PC-3 (cell line): ENCODE data around the gene PRELID1. TPM values are rescaled to one million over a fixed set of nuclear protein-coding genes. Genes with fewer than 3 reads are reported as not detected.

ENCODE experiments used
- ATAC-seq: fragments of 200-7000 bp; cut with Tn5 transposase; 2 replicates; pipeline ENCODE4 v1.9.1; 2020; ENCODE audit warnings: mild to moderate bottlenecking, moderate library complexity
- BruUV-seq: library from RNA; stranded (reverse); fragments of 400-500 nt; replicated peaks from 2 replicates; lab custom pipeline; 2021; lab: Mats Ljungman, UMichigan
- CTCF ChIA-PET: fragments of 300-600 bp; sonication (Branson Sonifier 250); formaldehyde crosslinking; loops from one replicate; lab custom pipeline; 2022; ENCODE audit warnings: antibody characterized with exemption; lab: Charles Lee
- POLR2A ChIA-PET: fragments of 300-600 bp; sonication (Branson Sonifier 250); formaldehyde crosslinking; loops from one replicate; lab custom pipeline; 2022; ENCODE audit warnings: antibody characterized with exemption; ENCODE audit not compliant: unreplicated experiment; lab: Charles Lee
- DNase-seq: peaks from one replicate; pipeline ENCODE4 v3.0.0-alpha.2; 2015
- H2AFZ ChIP-seq: fragments of 300-600 bp; sonication (generic); 2 replicates; pipeline ENCODE4 v1.6.0; 2016; ENCODE audit warnings: antibody characterized with exemption, low read length
- H3F3A ChIP-seq: fragments of 300-600 bp; sonication (generic); one replicate; pipeline ENCODE4 v1.6.0; 2017; ENCODE audit warnings: antibody characterized with exemption, low read length, control low read depth, mild to moderate bottlenecking; ENCODE audit not compliant: unreplicated experiment
- H3K27ac ChIP-seq: fragments of 300-600 bp; sonication (generic); 2 replicates; pipeline ENCODE4 v1.5.1; 2016; ENCODE audit warnings: mild to moderate bottlenecking, low read length
- H3K27me3 ChIP-seq: fragments of 300-600 bp; sonication (generic); 2 replicates; pipeline ENCODE4 v1.6.1; 2016; ENCODE audit warnings: low read length, mixed read lengths
- H3K36me3 ChIP-seq: fragments of 300-600 bp; sonication (generic); 2 replicates; pipeline ENCODE4 v1.6.1; 2016; ENCODE audit warnings: low read depth, mixed run types, low read length, mixed read lengths
- H3K4me1 ChIP-seq: fragments of 300-600 bp; sonication (generic); 2 replicates; pipeline ENCODE4 v1.5.1; 2016; ENCODE audit warnings: low read length; ENCODE audit not compliant: insufficient read depth
- H3K4me2 ChIP-seq: fragments of 300-600 bp; sonication (generic); 2 replicates; pipeline ENCODE4 v1.6.0; 2016; ENCODE audit warnings: low read length
- H3K4me3 ChIP-seq: fragments of 300-600 bp; sonication (generic); 2 replicates; pipeline ENCODE4 v1.5.1; 2016; ENCODE audit warnings: mild to moderate bottlenecking, low read length, mixed read lengths
- H3K79me2 ChIP-seq: fragments of 300-600 bp; sonication (generic); 2 replicates; pipeline ENCODE4 v1.6.1; 2017; ENCODE audit warnings: low read length, mixed read lengths
- H3K9ac ChIP-seq: fragments of 300-600 bp; sonication (generic); 2 replicates; pipeline ENCODE4 v1.6.0; 2016; ENCODE audit warnings: mild to moderate bottlenecking, low read length
- H3K9me2 ChIP-seq: fragments of 300-600 bp; sonication (generic); replicated peaks from 2 replicates; pipeline ENCODE4 v1.6.1; 2016; ENCODE audit warnings: mixed run types, low read length, mixed read lengths
- H3K9me3 ChIP-seq: fragments of 300-600 bp; sonication (generic); 2 replicates; pipeline ENCODE4 v1.6.1; 2016; ENCODE audit warnings: low read length, mixed read lengths
- H4K20me1 ChIP-seq: fragments of 300-600 bp; sonication (generic); 2 replicates; pipeline ENCODE4 v1.6.1; 2016; ENCODE audit warnings: low read length, mixed read lengths
- CTCF ChIP-seq: fragments of 300-600 bp; sonication (generic); conservative IDR thresholded peaks from 2 replicates; pipeline ENCODE4 v1.5.1; 2017; ENCODE audit warnings: antibody characterized with exemption, low read depth, mild to moderate bottlenecking, low read length
- EZH2 ChIP-seq: fragments of 300-600 bp; sonication (generic); IDR thresholded peaks from one replicate; pipeline ENCODE4 v1.6.1; 2017; ENCODE audit warnings: antibody characterized with exemption, mild to moderate bottlenecking, low read length; ENCODE audit not compliant: unreplicated experiment
- EZH2phosphoT487 ChIP-seq: fragments of 300-600 bp; sonication (generic); IDR thresholded peaks from 2 replicates; pipeline ENCODE4 v1.6.1; 2018; ENCODE audit warnings: mild to moderate bottlenecking, antibody characterized with exemption, low read length, borderline replicate concordance
- intact Hi-C: fragments of 100-400 bp; cut with micrococcal nuclease; formaldehyde crosslinking; loops from 2 replicates; pipeline ENCODE4 v1.9.0; 2023
- total RNA-seq: library from RNA; depleted of rRNA; stranded (reverse); fragments of >200 nt; gene quantifications from 2 replicates; pipeline ENCODE4 v1.2.3, GENCODE V29; 2014

The PRELID1 gene
- total RNA-seq, 1 experiment from 2014 or later = 505 TPM

GRCh38 chr5:177343777-177344176 is 40.2 kb downstream of the PRELID1 start:
- Histone ChIP-seq H3F3A (peaks cover under 1% of the 10 kb centered on the region), H3K9ac (no peak overlapping the region), H3K36me3 (peaks cover 15% of the 10 kb centered on the region; the same call in 1 of the 2 replicates), H3K27me3 (no peaks in the 10 kb centered on the region), H3K4me2 (no peak overlapping the region), H2AFZ (no peak overlapping the region), H3K4me1 (peaks cover 14% of the 10 kb centered on the region), H3K9me2 (no peaks in the 10 kb centered on the region), H4K20me1 (0 out of 2 replicates have a peak, but pooled peaks cover 11% of the 10 kb centered on the region), H3K79me2 (peaks cover 85% of the 10 kb centered on the region), H3K9me3 (no peaks in the 10 kb centered on the region), H3K27ac (no peak overlapping the region), H3K4me3 (no peak overlapping the region)
- DNase-seq (no peak), ATAC-seq (no peak)
- CTCF ChIA-PET = no interaction called here
- TF ChIP-seq EZH2 (no peak), CTCF (no peak), EZH2phosphoT487 (no peak)
- no TSS peak for BruUV-seq
- POLR2A ChIA-PET = no interaction called here
- intact Hi-C loops = no loop called here

- CTCF ChIA-PET = no interaction called here
- intact Hi-C loops = no loop called here
These were observed 41.3 kb downstream of the PRELID1 start for GRCh38 chr5:177344891-177345290.

More at GRCh38 chr5:177344891-177345290, 41.3 kb downstream of the PRELID1 start:
- Histone ChIP-seq H4K20me1 (0 out of 2 replicates have a peak, but pooled peaks cover 6% of the 10 kb centered on the region), H2AFZ (no peak overlapping the region), H3K27ac (no peak overlapping the region), H3K9me3 (no peaks in the 10 kb centered on the region), H3K9me2 (no peaks in the 10 kb centered on the region), H3K36me3 (peaks cover 15% of the 10 kb centered on the region; the same call in 1 of the 2 replicates), H3F3A (peaks cover 8% of the 10 kb centered on the region), H3K9ac (no peak overlapping the region), H3K4me2 (no peak overlapping the region), H3K27me3 (no peaks in the 10 kb centered on the region), H3K4me1 (peaks cover 25% of the 10 kb centered on the region), H3K79me2 (peaks cover 85% of the 10 kb centered on the region), H3K4me3 (no peak overlapping the region)
- no TSS peak for BruUV-seq
- POLR2A ChIA-PET = no interaction called here
- TF ChIP-seq EZH2 (no peak), CTCF (no peak), EZH2phosphoT487 (no peak)
- ATAC-seq (no peak), DNase-seq (no peak)
